Mucosa of descending colon (tissue), 3 donors: ENCODE data around the gene ASTL. TPM values are rescaled to one million over a fixed set of nuclear protein-coding genes. Genes with fewer than 3 reads are reported as not detected.

Source experiments
- ATAC-seq: fragments of 200-7000 bp; cut with Tn5 transposase; one replicate; pipeline ENCODE4 v1.9.1; 2020; ENCODE audit warnings: mild to moderate bottlenecking, moderate library complexity
- DNase-seq, 3 donors: peaks; one replicate each; pipeline ENCODE4 v3.0.0-alpha.2; 2020
- H3K36me3 ChIP-seq: fragments of 200-600 bp; one replicate; pipeline ENCODE4 v1.8.0; 2021; ENCODE audit warnings: low read depth, mild to moderate bottlenecking
- H3K4me1 ChIP-seq: fragments of 200-600 bp; one replicate; pipeline ENCODE4 v1.8.0; 2021; ENCODE audit warnings: low read depth, mild to moderate bottlenecking
- H3K4me3 ChIP-seq: fragments of 200-600 bp; one replicate; pipeline ENCODE4 v1.8.0; 2021; ENCODE audit warnings: mild to moderate bottlenecking
- H3K9me3 ChIP-seq: fragments of 200-600 bp; one replicate; pipeline ENCODE4 v1.8.0; 2021; ENCODE audit warnings: mild to moderate bottlenecking
- CTCF ChIP-seq: fragments of 200-600 bp; IDR thresholded peaks from one replicate; pipeline ENCODE4 v1.8.0; 2022; ENCODE audit warnings: antibody characterized with exemption, mild to moderate bottlenecking
- intact Hi-C, 2 donors: fragments of 100-400 bp; cut with DNase I in 1 of 2; cut with micrococcal nuclease in 1 of 2; formaldehyde crosslinking; loops; one replicate each; pipeline versions ENCODE4 v1.11.0 to v1.11.1; 2022; cut with DNase I, micrococcal nuclease
- total RNA-seq, 3 donors: library from RNA; stranded (reverse); fragmentation: NEBNext Ultra II Directional in 2 of 3; extraction: Animal tissue kit (Norgen Biotek cat#: 25700) in 2 of 3; gene quantifications; one replicate each; pipeline versions ENCODE4 v1.2.1 to v1.2.4, GENCODE V29; 2021 to 2023
- donor health status: DM: no; HTN: no; CAD: no; lungs with moderate emphysema.
- donor health status: DM: no; HTN: no; CAD: no.
- donor health status: DM: no; HTN: yes; CAD: no.

ASTL gene
- total RNA-seq, 3 donors from 2014 or later: not detected

- peak in 2 of 3 donors; percentile 10 to 33 for DNase-seq
- intact Hi-C loops: no loop called here
- no peaks in the 10 kb centered on the region for H3K36me3 ChIP-seq
- TF ChIP-seq CTCF: no peak
- no peaks in the 10 kb centered on the region for H3K4me1 ChIP-seq
- no peaks in the 10 kb centered on the region for H3K9me3 ChIP-seq
- H3K4me3 ChIP-seq: no peak overlapping the region
- no peak for ATAC-seq
Measured at GRCh38 chr2:96113951-96114350, 24.4 kb downstream of the ASTL start.

- TF ChIP-seq CTCF: no peak
- DNase-seq (peak in 2 of 3 donors; percentile 16 to 35), ATAC-seq (no peak)
- no peak overlapping the region for H3K4me3 ChIP-seq
- H3K4me1 ChIP-seq: no peaks in the 10 kb centered on the region
- intact Hi-C loops: no loop called here
- H3K9me3 ChIP-seq: no peaks in the 10 kb centered on the region
- H3K36me3 ChIP-seq: no peaks in the 10 kb centered on the region
Measured at GRCh38 chr2:96113367-96113677, 25.0 kb downstream of the ASTL start.

GRCh38 chr2:96112501-96113366 is 25.6 kb downstream of the ASTL start:
- intact Hi-C loops: no loop called here
- no peaks in the 10 kb centered on the region for H3K9me3 ChIP-seq

GRCh38 chr2:96111823-96112500 is 26.3 kb downstream of the ASTL start:
- Histone ChIP-seq H3K4me1 (no peaks in the 10 kb centered on the region), H3K36me3 (no peaks in the 10 kb centered on the region), H3K4me3 (no peak overlapping the region), H3K9me3 (no peaks in the 10 kb centered on the region)
- peak in 2 of 3 donors; percentile 12 to 38 for DNase-seq
- intact Hi-C loops: no loop called here
- no peak for ATAC-seq
- no peak for TF ChIP-seq CTCF

More at GRCh38 chr2:96112501-96113366, 25.6 kb downstream of the ASTL start:
- H3K4me3 ChIP-seq: no peak overlapping the region
- H3K36me3 ChIP-seq: no peaks in the 10 kb centered on the region
- DNase-seq (peak in 2 of 3 donors; percentile 9 to 31), ATAC-seq (no peak)
- H3K4me1 ChIP-seq: no peaks in the 10 kb centered on the region
- no peak for TF ChIP-seq CTCF

- TF ChIP-seq CTCF: no peak
- Histone ChIP-seq H3K4me3 (no peak overlapping the region), H3K4me1 (no peaks in the 10 kb centered on the region), H3K9me3 (no peaks in the 10 kb centered on the region), H3K36me3 (no peaks in the 10 kb centered on the region)
- DNase-seq (no peak), ATAC-seq (no peak)
- intact Hi-C loops: no loop called here
Measured at GRCh38 chr2:96111257-96111640, 27.1 kb downstream of the ASTL start.
